ENCODE results near the gene CERS6.

GRCh38 chr2:168490946-168491605 is 35.0 kb downstream of the CERS6 start:
- TF ChIP-seq SUZ12 (IDR thresholded peaks at IDR 0.05), result no peak
- TF ChIP-seq BHLHE40 (IDR thresholded peaks at IDR 0.05; ENCODE audit: borderline replicate concordance), result no peak
- no peak for TF ChIP-seq SP1 (IDR thresholded peaks at IDR 0.05)
- no peak for TF ChIP-seq L3MBTL2 (conservative IDR thresholded peaks at IDR 0.05)
- TF ChIP-seq ELF4 (IDR thresholded peaks at IDR 0.05), result no peak
- no peak for TF ChIP-seq TARDBP (IDR thresholded peaks at IDR 0.05)
- no peak for TF ChIP-seq FOXA1 (IDR thresholded peaks at IDR 0.05)

Data from HEK293T (cell line).